GM03348 (cell line): ENCODE data around the gene ZNF79.

Experiments used
- DNase-seq: peaks from one replicate; pipeline ENCODE4 v3.0.0; 2012; ENCODE audit warnings: low spot score

Gene ZNF79

GRCh38 chr9:127426756-127427155, 2.6 kb downstream of the ZNF79 start:
- DNase-seq = no peak

GRCh38 chr9:127428348-127428747, 4.2 kb downstream of the ZNF79 start:
- no peak for DNase-seq

- no peak for DNase-seq
These were observed 6.2 kb downstream of the ZNF79 start for GRCh38 chr9:127430415-127430814.

GRCh38 chr9:127437497-127438264, 13.5 kb downstream of the ZNF79 start:
- DNase-seq = no peak

GRCh38 chr9:127438394-127438793, 14.2 kb downstream of the ZNF79 start:
- no peak for DNase-seq

GRCh38 chr9:127444283-127444920, 20.2 kb downstream of the ZNF79 start:
- no peak for DNase-seq

GRCh38 chr9:127444921-127445850, 21.0 kb downstream of the ZNF79 start:
- no peak for DNase-seq

GRCh38 chr9:127445851-127446712, 21.9 kb downstream of the ZNF79 start:
- no peak for DNase-seq

- DNase-seq = no peak
These were observed 22.7 kb downstream of the ZNF79 start for GRCh38 chr9:127446713-127447415.

GRCh38 chr9:127447416-127448111, 23.4 kb downstream of the ZNF79 start:
- no peak for DNase-seq

GRCh38 chr9:127448112-127448805, 24.1 kb downstream of the ZNF79 start:
- no peak for DNase-seq

- no peak for DNase-seq
These were observed 25.3 kb downstream of the ZNF79 start for GRCh38 chr9:127449332-127449966.

- DNase-seq = peak; percentile 61
These were observed 26.1 kb downstream of the ZNF79 start for GRCh38 chr9:127450243-127450760.

- peak; percentile 97 for DNase-seq
These were observed 26.8 kb downstream of the ZNF79 start, which contains the start of the genes LRSAM1 and RPL12 for GRCh38 chr9:127450830-127451607. Gene LRSAM1, plus strand, starts transcription at chr9:127451510. Its CDS starts 3,018 bp downstream, at chr9:127454528. Gene RPL12, minus strand, starts transcription at chr9:127451406. Its CDS starts 89 bp downstream, at chr9:127451317.

GRCh38 chr9:127451608-127451857, 27.4 kb downstream of the ZNF79 start:
- DNase-seq = no peak

GRCh38 chr9:127451858-127452656, 27.9 kb downstream of the ZNF79 start:
- DNase-seq = peak; percentile 74

- no peak for DNase-seq
These were observed 28.5 kb downstream of the ZNF79 start for GRCh38 chr9:127452691-127453090.
